Small intestine (tissue), 7 donors: Measurements from ENCODE around the gene CCDC38. TPM values are rescaled to one million over a fixed set of nuclear protein-coding genes. Genes with fewer than 3 reads are reported as not detected.

Experiments used
- DNase-seq, 2 donors: peaks; one replicate each; pipeline versions ENCODE4 v3.0.0 to v3.0.0-alpha.2; 2013
- FAIRE-seq: peaks from 2 replicates; lab custom pipeline; 2012; peaks lifted over from hg19 to GRCh38; lab: Jason Lieb, UNC
- H3K27ac ChIP-seq, 3 donors: one replicate each; pipeline ENCODE4 v1.5.1; 2013; ENCODE audit warnings: low read length in 2 of 3, mild to moderate bottlenecking in 2 of 3, control low read depth in 1 of 3, inconsistent platforms in 1 of 3, low read depth in 1 of 3, moderate library complexity in 1 of 3
- H3K27me3 ChIP-seq, 3 donors: one replicate each; pipeline ENCODE4 v1.6.1; 2013; ENCODE audit warnings: low read length in 3 of 3, inconsistent platforms in 1 of 3; ENCODE audit not compliant: control insufficient read depth in 3 of 3, insufficient read depth in 3 of 3
- H3K36me3 ChIP-seq, 3 donors: one replicate each; pipeline ENCODE4 v1.6.1; 2013; ENCODE audit warnings: low read length in 3 of 3, inconsistent platforms in 1 of 3, low read depth in 1 of 3, mild to moderate bottlenecking in 1 of 3, moderate library complexity in 1 of 3; ENCODE audit not compliant: control insufficient read depth in 3 of 3, insufficient read depth in 2 of 3
- H3K4me1 ChIP-seq, 3 donors: one replicate each; pipeline ENCODE4 v1.6.1; 2013; ENCODE audit warnings: low read length in 2 of 3, inconsistent platforms in 1 of 3, low read depth in 1 of 3, mild to moderate bottlenecking in 1 of 3, moderate library complexity in 1 of 3; ENCODE audit not compliant: control insufficient read depth in 3 of 3, insufficient read depth in 2 of 3
- H3K4me3 ChIP-seq, 3 donors: one replicate each; pipeline ENCODE4 v1.5.1; 2013; ENCODE audit warnings: low read length in 3 of 3, control low read depth in 1 of 3, inconsistent platforms in 1 of 3, low read depth in 1 of 3, mild to moderate bottlenecking in 1 of 3, moderate library complexity in 1 of 3
- H3K9me3 ChIP-seq, 2 donors: one replicate each; pipeline ENCODE4 v1.6.1; 2013; ENCODE audit warnings: low read depth in 1 of 2, low read length in 1 of 2; ENCODE audit not compliant: control insufficient read depth in 2 of 2, insufficient read depth in 1 of 2
- WGBS, 3 donors: extraction: QIAGEN DNeasy Blood & Tissue Kit; methylation state at CpG; one replicate each; pipeline ENCODE4 v1.1.7; 2013; 5-methylcytosine and 5-hydroxymethylcytosine counted together
- polyA plus RNA-seq, 4 donors: library from polyadenylated mRNA; stranded (reverse) in 3 of 4; unstranded in 1 of 4; fragments of 200-250 nt in 3 of 4; fragments of 120-200 nt in 1 of 4; gene quantifications; one replicate each; pipeline versions ENCODE4 v1.2.1 to v1.2.3, GENCODE V29; 2013
- donor health status: healthy with polysubstance abuse.
- donor health status: control.
- donor health status: control.
- donor health status: Bipolar disorder and iron deficiency.
- donor health status: healthy.

CCDC38 gene
- polyA plus RNA-seq, 4 donors = 0.09 to 0.58 TPM; not detected in 2

- Histone ChIP-seq H3K9me3 (peaks cover 0 to 2% of the 10 kb centered on the region in 2 donors), H3K4me3 (no peak overlapping the region), H3K4me1 (no peaks in the 10 kb centered on the region), H3K27me3 (no peaks in the 10 kb centered on the region), H3K36me3 (no peaks in the 10 kb centered on the region), H3K27ac (no peak overlapping the region)
- DNase-seq (no peak), FAIRE-seq (no peak)
- WGBS, 3 donors = 74 to 86% (median 78%) methylated on average over 5 of the region's 5 CpGs
Measured at GRCh38 chr12:95887311-95887710, 55.1 kb downstream of the CCDC38 start.

GRCh38 chr12:95884998-95885397 is 57.4 kb downstream of the CCDC38 start:
- DNase-seq = no peak
- 54 to 62% (median 56%) methylated on average over 3 of the region's 3 CpGs for WGBS, 3 donors
- FAIRE-seq = no peak

GRCh38 chr12:95882873-95883272 is 59.5 kb downstream of the CCDC38 start:
- H3K27me3 ChIP-seq = no peaks in the 10 kb centered on the region
- 19 to 61% (median 24%) methylated on average over 4 of the region's 4 CpGs for WGBS, 3 donors
- no peak overlapping the region for H3K4me3 ChIP-seq
- no peak overlapping the region for H3K27ac ChIP-seq
- peak; percentile 21 to 44 for DNase-seq
- peaks cover 0 to 2% of the 10 kb centered on the region in 2 donors for H3K9me3 ChIP-seq
- H3K4me1 ChIP-seq = no peaks in the 10 kb centered on the region
- no peak for FAIRE-seq
- H3K36me3 ChIP-seq = no peaks in the 10 kb centered on the region

More at GRCh38 chr12:95884998-95885397, 57.4 kb downstream of the CCDC38 start:
- no peaks in the 10 kb centered on the region for H3K36me3 ChIP-seq
- H3K27ac ChIP-seq = no peak overlapping the region
- H3K4me1 ChIP-seq = no peaks in the 10 kb centered on the region
- no peak overlapping the region for H3K4me3 ChIP-seq
- no peaks in the 10 kb centered on the region for H3K27me3 ChIP-seq
- H3K9me3 ChIP-seq = peaks cover 0 to 2% of the 10 kb centered on the region in 2 donors

GRCh38 chr12:95882080-95882479 is 60.3 kb downstream of the CCDC38 start:
- Histone ChIP-seq H3K36me3 (no peaks in the 10 kb centered on the region), H3K27ac (no peak overlapping the region), H3K27me3 (no peaks in the 10 kb centered on the region), H3K4me1 (no peaks in the 10 kb centered on the region), H3K9me3 (peaks cover 0 to 2% of the 10 kb centered on the region in 2 donors), H3K4me3 (no peak overlapping the region)
- FAIRE-seq = no peak
- DNase-seq = no peak
- 47 to 60% (median 56%) methylated on average over 1 of the region's 1 CpG for WGBS, 3 donors

GRCh38 chr12:95881331-95881955 is 61.0 kb downstream of the CCDC38 start:
- no peak for FAIRE-seq
- H3K36me3 ChIP-seq = no peaks in the 10 kb centered on the region

GRCh38 chr12:95880895-95881294 is 61.5 kb downstream of the CCDC38 start:
- H3K9me3 ChIP-seq = peaks cover 0 to 2% of the 10 kb centered on the region in 2 donors

More at GRCh38 chr12:95881331-95881955, 61.0 kb downstream of the CCDC38 start:
- WGBS, 3 donors = 70 to 86% (median 80%) methylated on average over 3 of the region's 3 CpGs
- H3K27ac ChIP-seq = no peak overlapping the region
- H3K27me3 ChIP-seq = no peaks in the 10 kb centered on the region
- H3K4me1 ChIP-seq = no peaks in the 10 kb centered on the region
- no peak for DNase-seq
- H3K4me3 ChIP-seq = no peak overlapping the region
- peaks cover 0 to 2% of the 10 kb centered on the region in 2 donors for H3K9me3 ChIP-seq

GRCh38 chr12:95877622-95878021 is 64.8 kb downstream of the CCDC38 start:
- WGBS, 3 donors = 69 to 87% (median 74%) methylated on average over 2 of the region's 2 CpGs
- DNase-seq = no peak
- Histone ChIP-seq H3K36me3 (no peaks in the 10 kb centered on the region), H3K27me3 (no peaks in the 10 kb centered on the region), H3K9me3 (no peaks in the 10 kb centered on the region), H3K27ac (no peak overlapping the region), H3K4me3 (no peak overlapping the region), H3K4me1 (no peaks in the 10 kb centered on the region)
- no peak for FAIRE-seq

More at GRCh38 chr12:95880895-95881294, 61.5 kb downstream of the CCDC38 start:
- Histone ChIP-seq H3K27ac (no peak overlapping the region), H3K4me3 (no peak overlapping the region), H3K27me3 (no peaks in the 10 kb centered on the region), H3K4me1 (no peaks in the 10 kb centered on the region), H3K36me3 (no peaks in the 10 kb centered on the region)
- 46 to 74% (median 57%) methylated on average over 1 of the region's 1 CpG for WGBS, 3 donors
- FAIRE-seq (no peak), DNase-seq (no peak)

- Histone ChIP-seq H3K4me1 (no peaks in the 10 kb centered on the region), H3K9me3 (no peaks in the 10 kb centered on the region), H3K27me3 (no peaks in the 10 kb centered on the region), H3K36me3 (peaks cover 0 to 2% (median 0%) of the 10 kb centered on the region in 3 donors), H3K27ac (no peak overlapping the region), H3K4me3 (no peak overlapping the region)
- DNase-seq (no peak), FAIRE-seq (no peak)
- 79 to 86% (median 81%) methylated on average over 4 of the region's 4 CpGs for WGBS, 3 donors
Measured at GRCh38 chr12:95874452-95874851, 68.0 kb downstream of the CCDC38 start.
